NCI-H146 (cell line): Measurements from ENCODE around the gene SPDYE17.
"Not testable (repeated sequence)": the region's sequence is repeated elsewhere in the genome, so short reads cannot be mapped to it uniquely, and the experiment has no call there.

ENCODE experiments used
- DNase-seq: peaks from one replicate; lab custom pipeline; 2025; lab: John Stamatoyannopoulos, UW

Gene SPDYE17

DNA sequence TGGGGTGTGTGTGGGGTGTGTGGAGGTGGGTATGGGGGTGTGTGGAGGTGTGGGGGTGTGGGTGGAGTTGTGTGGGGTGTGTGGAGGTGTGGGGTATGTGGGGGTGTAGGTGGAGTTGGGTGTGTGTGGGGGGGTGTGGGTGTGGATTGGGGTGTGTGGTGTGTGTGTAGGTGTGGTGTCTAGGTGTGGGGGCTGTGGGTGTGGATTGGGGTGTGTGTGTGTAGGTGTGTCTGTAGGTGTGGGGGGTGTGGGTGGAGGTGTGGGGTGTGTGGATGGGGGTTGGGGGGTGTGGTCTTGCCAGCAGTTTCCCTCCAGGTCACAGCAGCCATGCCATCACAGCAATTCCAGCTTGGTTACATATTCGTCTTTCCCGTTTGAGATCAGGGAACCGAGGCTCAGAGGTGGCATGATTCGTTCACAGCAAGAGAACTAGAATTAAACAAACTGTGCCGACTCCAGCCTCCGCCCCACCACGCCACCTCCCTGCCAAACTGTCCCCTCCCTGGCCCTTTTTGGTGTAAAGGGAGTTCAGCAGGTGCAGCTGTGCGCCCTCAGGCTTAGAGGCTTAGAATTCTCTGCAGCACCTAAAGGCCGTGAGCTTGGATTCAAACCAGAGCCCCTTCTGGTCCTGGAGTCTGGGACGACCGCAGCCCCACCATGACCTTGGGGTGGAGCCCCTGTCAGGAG is 33.3 kb downstream of the SPDYE17 start:
- DNase-seq = not testable (repeated sequence)

DNA sequence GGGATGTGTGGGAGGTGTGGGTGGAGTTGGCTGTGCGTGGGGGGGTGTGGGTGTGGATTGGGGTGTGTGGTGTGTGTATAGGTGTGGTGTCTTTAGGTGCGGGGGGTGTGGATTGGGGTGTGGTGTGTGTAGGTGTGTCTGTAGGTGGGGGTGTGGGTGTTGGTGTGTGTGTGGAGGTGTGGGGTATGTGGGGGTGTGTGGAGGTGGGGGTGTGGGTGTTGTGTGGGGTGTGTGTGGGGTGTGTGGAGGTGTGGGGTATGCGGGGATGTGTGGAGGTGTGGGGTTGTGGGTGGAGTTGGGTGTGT is 33.9 kb downstream of the SPDYE17 start:
- DNase-seq = no peak

DNA sequence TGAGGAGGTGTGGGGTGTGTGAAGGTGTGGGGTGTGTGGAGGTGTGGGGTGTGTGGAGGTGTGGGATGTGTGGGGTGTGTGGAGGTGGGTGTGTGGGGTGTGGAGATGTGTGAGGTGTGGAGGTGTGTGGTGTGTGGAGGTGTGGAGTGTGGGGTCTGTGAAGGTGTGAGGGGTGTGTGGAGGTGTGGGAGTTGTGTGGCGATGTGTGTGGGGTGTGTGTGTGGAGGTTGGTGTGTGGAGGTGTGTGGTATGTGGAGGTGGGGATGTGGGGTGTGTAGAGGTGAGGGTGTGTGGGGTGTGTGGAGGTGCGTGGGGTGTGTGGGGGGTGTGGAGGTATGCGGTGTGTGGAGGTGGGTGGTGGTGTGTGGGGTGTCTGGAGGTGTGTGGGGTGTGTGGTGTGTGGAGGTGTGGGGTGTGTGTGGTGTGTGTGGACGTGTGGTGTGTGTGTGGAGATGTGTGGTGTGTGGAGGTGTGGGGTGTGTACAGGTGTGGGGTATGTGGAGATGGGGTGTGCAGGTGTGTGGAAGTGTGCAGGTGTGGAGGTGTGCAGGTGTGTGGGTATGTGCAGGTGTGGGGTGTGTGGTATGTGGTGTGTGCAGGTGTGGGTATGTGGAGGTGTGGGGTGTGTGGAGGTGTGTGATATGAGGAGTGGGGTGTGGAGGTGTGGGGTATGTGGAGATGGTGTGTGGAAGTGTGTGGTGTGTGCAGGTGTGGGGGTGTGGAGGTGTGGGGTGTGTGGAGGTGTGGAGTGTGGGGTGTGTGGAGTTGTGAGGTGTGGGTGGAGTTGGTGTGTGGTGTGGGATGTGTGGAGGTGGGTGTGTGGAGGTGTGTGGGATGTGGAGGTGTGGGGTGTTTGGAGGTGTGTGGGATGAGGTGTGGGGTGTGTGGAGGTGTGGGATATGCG is 34.5 kb downstream of the SPDYE17 start:
- DNase-seq = no peak

DNA sequence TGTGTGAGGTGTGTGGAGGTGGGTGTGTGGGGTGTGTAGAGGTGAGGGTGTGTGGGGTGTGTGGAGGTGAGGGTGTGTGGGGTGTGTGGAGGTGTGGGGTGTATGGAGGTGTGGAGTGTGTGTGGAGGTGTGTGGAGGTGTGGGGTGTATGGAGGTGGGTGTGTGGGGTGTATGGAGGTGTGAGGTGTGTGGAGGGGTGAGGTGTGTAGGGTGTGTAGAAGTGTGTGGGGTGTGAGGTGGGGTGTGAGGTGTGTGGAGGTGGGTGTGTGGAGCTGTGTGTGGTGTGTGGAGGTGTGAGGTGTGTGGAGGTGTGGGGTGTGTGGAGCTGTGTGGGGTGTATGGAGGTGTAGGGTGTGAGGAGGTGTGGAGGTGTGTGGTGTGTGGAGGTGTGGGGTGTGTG is 35.2 kb downstream of the SPDYE17 start:
- not testable (repeated sequence) for DNase-seq

DNA sequence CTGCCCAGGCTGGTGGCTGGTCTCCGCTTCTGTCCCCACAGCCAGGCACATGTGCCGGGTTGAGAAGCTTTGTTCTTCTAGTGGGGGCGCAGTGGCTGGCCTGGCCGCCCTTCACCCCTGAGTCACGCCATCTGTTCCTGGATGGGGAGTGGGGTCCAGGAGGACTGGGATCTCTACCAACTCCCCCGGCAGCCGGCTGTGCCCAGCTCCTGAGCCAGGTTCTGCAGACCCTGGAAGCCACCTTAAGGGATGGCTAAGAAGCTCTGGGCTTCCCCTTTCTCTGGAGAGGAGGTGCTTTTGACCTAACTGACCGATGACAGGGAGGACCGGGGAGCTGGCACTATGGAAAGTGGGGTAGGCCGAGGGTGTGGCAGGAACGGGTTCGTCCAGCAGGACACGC is 37.9 kb downstream of the SPDYE17 start:
- DNase-seq = not testable (repeated sequence)

DNA sequence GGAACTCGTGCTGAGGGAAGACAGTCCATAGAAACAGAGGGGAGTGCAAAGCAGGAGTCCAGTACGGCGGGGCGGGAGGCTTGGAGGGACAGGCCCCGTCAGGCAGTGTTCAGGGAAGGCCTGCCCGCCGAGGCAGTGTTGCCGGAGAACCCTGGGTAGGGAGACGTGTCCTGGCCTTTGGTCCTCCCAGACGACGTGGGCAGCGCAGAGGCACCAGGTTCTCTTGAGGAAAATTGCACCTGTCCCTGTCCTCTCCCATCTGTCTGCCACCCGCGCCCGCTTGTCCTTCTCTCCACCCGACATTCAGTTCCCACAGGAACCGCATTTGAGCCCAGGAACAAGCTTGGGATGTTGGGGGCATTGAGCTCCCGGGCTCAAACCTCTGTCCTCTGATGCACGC is 38.3 kb downstream of the SPDYE17 start:
- not testable (repeated sequence) for DNase-seq

DNA sequence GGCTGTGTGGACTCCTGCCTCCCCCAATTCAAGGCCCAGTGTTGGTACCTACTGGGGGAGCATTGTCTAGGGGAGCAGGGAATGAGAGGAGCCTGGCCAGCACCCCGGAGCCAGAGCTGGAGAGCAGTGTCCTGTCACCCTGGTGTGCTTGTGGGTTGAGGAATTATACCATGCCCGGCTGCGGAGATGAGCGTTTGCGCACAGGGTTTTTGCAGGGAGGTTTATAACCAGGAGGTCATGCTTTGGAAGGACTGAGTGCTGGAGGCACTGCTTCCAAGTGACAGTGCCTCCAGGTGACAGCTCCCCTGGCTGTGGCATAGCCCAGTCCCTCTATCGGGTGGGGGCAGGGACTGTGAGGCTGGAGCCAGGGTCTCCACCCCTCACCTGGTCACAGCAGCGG is 39.3 kb downstream of the SPDYE17 start:
- not testable (repeated sequence) for DNase-seq

DNA sequence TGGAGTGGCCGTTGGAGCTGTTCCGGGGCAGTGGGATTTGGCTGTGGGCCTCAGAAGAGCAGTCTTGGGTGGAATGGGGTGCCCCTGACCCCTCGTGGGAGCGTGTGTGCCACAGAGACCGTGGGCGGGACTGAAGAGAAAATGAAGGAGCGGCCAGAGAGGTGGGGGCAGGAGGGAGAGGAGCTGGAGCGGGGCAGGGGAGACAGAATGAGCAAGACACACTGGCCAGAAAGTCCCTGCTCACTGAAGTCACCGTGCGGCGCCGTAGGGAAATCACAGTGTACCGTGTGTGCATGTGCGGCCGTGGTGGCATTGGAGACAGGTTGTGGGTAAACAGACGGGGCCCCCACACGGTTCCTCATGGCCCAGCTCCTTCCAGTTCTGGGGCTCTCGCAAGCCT is 40.0 kb downstream of the SPDYE17 start:
- DNase-seq = not testable (repeated sequence)

DNA sequence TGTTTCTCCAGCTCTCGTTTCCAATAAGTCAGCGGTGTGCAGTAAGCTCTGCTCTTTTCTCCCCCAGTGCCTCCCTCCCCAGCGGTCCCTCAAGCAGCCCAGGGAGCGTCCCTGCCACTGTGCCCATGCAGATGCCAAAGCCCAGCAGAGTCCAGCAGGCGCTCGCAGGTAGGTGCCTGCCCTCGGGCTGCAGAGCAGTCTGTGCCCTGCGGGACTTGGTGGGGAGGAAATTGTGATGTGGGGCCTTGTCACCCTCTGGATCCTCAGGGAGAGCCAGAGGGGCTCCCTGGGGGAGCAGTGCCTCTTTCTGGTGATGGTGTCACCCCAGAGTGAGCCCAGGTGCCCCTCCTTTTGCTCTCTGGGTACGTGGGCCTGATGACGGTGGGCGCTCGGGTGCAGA is 42.0 kb downstream of the SPDYE17 start:
- not testable (repeated sequence) for DNase-seq

DNA sequence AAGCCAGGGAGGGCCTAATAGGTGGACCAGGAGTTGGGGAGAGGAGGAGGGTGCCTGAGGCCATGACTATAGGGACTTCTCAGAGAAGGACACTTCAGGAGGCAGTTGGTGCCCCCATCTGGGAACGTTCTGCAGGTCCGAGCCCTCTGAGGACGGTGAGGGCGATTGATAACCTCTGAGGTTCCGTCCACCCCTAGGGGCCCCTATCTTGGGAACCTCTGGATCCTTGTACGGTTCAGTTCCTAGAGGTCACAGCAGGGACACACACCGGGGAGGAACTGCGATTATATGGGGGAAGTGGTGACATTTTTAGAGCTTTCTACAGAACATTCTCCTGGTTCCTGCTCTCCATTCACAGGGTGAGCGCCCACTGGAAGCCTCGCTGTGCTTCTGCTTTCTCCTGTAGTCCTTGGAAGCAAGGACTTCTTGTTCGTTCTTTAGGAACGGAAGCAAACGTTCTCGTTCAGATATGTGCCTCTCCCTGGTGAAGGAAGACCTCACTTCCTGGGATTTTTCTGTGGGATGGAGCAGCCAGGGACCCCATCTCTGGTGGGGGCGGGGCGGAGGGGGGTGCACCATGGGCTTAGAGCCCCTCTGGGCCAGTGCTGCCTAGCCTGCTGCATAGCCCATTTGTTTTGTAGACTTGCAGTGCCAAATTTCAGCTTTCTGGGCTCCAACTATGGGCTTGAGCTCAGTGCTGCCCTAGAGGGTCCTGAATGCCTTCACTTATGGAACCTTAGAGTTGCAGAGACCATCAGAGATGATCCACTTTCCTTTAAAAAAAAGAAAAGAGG is 46.0 kb downstream of the SPDYE17 start:
- DNase-seq = not testable (repeated sequence)

DNA sequence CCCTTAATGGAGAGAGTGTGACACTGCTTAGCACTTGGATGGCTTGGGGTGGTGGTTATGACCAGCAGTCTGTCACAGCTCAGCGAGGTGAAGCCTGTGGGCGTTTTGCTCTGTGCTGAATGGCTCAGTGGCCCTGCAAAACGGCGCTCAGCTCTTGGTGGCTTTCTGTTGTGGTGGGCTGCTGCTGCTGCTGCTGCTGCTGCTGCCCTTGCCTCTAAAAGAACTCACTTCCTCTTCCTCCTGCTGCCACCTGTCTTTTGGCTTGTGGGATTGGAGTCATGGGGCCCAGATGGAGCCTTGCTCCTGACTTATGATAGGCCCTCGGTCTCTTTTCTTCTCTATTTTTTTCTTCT is 47.4 kb downstream of the SPDYE17 start:
- DNase-seq = not testable (repeated sequence)

DNA sequence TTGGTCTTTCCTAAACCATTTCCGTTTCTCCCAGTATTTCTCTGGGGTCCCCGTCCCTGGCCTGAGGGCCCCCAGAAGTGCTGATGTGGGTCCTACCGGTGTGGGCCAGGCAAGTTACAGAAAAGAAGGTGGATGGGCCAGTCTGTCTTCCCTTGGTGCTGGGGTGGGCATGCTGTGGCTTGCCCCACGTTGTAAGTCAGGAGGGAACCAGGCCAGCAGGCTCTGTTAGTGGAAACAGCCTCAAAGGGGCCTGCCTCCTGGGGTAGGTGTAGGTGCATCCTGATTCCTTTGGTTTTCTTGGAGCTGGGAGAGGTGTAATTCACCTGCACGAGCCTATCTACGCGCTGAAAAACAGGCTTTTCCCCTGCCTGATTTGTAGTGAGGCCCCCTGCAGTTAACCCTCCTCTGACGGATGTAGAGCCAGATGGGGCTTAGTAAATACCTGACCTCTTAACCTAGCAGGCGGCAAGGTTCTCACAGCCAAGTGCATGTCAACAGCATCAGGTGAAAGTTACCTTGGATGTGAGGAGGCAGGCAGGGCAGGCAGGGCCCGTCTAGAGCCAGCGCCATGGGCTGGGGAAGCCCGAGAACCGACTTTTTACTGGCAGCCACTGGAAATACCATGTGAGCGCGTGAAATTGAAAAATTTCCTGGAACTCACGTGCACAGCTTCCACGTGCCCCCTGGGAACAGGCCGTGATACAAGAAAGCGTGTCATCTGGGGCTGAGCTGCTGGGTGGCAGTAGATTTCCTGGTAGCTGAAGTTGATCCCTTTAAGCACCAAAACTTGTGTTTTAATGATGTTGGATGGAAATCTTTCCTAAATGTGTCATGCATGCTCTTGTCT is 48.0 kb downstream of the SPDYE17 start:
- DNase-seq = not testable (repeated sequence)

DNA sequence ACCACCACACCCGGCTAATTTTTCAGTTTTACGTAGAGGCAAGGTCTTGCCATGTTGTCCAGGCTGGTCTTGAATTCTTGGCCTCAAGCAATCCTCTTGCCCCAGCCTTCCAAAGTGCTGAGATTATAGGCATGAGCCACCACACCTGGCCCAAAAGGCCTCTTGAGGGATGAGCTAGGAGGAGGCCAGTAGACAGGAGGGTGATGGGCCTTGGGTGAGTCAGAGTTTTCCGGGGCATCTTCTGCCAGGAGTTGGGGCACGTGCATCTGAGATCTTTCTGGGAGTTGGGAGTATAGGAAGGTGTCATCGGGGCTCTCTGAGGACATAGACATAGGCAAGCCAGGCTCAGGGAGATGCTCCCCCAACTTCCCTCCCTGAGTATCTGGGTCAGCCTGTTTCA is 48.8 kb downstream of the SPDYE17 start:
- DNase-seq = not testable (repeated sequence)

DNA sequence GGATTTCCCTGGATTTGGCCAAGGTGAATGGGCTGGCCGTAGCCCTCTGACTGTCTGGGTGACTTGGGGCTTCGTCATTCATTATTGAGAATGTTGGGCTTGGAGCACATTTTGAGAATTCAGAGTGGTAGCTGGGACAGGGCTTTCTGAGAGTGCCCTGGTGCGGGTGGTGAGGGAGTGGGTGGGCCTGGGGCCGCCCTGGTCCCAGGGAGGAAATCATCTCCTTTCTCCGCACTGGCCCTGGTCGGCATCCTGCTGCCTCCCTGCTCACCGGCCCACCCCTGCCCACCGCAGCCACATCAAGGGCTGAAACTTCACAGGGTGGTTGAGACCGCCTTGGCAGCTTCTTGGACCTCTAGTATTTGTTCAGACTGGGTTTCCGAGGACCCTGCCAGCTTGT is 49.7 kb downstream of the SPDYE17 start:
- DNase-seq = not testable (repeated sequence)

DNA sequence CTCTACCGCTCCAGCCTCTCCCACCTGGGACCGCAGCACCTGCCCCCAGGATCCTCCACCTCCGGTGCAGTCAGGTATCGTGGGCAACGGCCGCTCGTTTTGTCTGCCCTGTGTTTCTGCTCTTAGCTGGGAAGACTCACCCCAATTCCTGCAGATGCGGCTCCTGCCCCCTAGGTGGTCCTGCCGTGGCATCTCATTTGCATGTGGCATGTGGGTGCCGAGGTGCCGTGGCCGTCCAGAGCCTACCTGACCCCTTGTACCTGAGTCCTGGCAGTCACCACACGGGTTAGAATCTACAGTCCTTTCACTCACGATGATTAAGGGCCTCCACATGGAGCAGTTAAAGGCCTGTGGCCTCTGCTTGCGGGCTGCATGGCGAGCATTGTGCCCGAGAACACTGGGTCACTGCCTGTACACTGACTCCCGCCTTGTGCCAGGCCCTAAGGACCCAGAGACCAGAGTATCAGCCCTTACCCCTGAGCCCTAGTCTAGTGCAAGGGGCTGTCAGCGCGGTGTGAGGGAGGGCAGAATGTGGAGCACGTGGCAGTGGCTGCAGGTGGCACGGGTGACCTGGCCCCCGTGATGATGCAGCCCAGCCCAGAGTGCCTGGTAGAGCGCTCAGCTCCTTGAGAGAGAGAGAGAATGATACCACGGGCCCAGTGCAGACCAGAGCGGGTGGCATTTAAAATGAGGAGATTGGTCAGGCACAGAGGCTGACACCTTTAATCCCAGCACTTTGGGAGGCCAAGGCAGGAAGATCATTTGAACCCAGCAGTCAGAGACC is 50.8 kb downstream of the SPDYE17 start:
- not testable (repeated sequence) for DNase-seq

DNA sequence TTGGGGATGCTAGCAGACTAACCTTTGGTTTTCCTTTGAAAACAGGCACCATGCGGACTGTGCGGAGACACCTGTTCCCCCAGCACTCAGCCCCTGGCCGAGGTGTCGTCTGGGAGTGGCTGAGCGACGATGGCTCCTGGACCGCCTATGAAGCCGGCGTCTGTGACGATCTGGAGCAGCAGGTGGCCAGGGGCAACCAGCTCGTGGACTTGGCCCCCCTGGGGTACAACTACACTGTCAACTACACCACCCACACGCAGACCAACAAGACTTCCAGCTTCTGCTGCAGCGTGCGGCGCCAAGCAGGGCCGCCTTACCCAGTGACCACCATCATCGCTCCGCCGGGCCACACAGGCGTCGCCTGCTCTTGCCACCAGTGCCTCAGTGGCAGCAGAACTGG is 51.6 kb downstream of the SPDYE17 start:
- DNase-seq = not testable (repeated sequence)

DNA sequence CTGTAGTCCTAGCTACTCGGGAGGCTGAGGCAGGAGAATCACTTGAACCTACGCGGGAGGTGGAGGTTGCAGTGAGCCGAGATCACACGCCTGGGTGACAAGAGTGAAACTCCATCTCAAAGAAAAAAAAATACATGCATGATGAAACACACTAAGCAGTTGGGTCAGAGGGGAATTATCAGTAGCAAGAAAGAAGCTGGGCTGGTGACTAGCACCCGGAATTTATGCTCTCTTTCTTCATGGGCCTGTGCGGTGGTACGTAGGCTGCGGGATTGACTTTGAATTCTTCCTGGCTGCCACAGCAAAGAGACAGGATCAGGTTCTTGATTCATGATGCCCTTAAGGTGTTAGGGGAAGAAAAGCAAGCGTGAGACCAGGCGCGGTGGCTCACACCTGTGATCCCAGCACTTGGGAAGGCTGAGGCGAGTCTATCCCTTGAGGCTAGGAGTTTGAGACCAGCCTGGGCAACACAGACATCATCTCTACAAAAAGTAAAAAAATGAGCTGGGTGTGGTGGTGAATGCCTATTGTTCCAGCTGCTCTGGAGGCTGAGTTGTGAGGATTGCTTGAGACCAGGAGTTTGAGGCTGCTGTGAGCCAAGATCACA is 54.3 kb downstream of the SPDYE17 start:
- not testable (repeated sequence) for DNase-seq

DNA sequence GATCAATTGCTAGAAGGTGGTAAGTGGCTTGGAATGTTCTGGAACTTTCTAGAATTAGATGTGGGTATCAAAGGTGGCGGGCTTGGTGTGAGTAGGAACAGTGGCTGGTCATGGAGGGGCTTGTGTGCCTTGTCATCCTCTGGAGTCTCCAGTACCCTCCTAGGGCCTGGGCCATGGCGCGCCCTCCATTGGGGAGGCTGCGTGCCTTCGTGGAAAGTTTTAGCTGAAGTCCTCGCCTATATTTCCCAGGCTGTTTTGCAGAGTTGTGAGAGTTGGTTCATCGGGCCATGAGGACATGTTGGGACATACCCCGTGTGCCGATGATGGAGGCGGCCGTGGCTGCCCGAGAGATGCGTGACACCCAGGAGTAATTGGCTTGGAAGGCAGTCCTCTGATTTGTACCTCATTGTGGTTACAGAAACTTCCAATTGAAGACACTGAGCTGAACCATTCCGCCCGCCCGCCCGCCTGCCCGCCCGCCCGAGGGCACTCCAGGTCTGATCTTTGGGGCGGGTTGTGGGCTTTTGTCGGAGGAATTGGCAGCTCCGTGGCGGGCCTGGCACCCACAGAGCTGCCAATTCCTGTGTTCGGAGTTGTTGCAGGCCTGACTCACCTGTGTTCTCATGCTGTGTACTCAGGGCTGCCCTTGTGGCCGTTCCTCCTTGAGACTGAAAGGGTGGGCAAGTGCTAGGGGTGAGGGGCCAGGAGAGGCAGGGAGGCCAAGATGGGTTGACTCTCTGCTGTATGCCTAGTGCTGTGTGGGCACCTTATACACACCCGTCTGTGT is 57.2 kb downstream of the SPDYE17 start:
- DNase-seq = not testable (repeated sequence)

DNA sequence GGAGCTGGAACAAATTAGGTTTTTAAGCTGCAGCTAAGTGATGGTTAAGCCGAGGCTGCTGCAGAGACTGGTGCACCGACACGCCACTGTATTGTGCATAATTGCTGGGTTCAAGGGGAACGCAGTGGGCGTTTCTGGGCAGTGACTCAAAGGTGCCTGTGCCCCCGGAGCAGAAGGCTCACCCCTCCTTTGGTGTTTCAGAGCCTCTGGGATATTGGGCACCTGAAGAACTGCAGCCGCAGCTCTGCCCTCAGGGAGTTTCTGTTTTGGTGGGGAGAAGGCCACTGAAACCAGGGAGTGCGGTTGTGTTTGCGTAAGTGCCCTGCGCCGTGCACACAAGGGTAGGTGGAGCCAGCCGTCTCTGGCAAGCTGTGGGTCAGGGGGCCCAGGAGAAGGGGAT is 57.8 kb downstream of the SPDYE17 start:
- not testable (repeated sequence) for DNase-seq

DNA sequence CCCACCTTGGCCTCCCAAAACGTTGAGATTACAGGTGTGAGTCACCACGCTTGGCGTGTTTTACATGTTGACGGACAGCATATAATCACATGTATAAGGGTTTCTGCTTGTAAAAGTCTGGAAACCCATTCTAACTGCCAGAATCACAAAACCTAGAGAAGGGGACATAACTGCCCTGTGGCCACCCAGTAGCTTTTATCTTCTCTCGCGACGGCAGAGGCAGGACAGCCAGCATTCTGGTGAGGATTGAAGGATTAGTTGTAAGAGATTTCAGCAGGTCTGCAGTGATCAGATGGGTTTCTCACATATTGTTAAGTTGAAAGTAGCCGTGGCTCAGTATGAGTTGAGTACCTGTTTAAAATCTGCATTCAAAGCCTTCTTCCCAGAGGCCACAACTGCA is 59.8 kb downstream of the SPDYE17 start:
- not testable (repeated sequence) for DNase-seq
